GM10248 (cell line): ENCODE data around the gene TM2D1.

Experiments
- CTCF ChIA-PET: fragments of 300-600 bp; sonication (Branson Sonifier 250); formaldehyde crosslinking; extraction: SDS; loops from one replicate; lab custom pipeline; 2021; ENCODE audit warnings: antibody characterized with exemption; lab: Yijun Ruan, JAX
- POLR2A ChIA-PET: fragments of 350-650 bp; sonication (Branson Sonifier 250); formaldehyde crosslinking; extraction: SDS; loops from one replicate; lab custom pipeline; 2020; ENCODE audit warnings: antibody characterized with exemption; lab: Yijun Ruan, JAX
- DNase-seq: peaks from one replicate; pipeline ENCODE4 v3.0.0; 2012; ENCODE audit errors: extremely low spot score
- CTCF ChIP-seq: IDR thresholded peaks from 2 replicates; pipeline ENCODE4 v1.5.1; 2012; ENCODE audit warnings: mild to moderate bottlenecking, low read depth; ENCODE audit errors: extremely low read depth, missing control alignments, control extremely low read depth

Gene TM2D1

GRCh38 chr1:61635557-61635956 lies 89.4 kb downstream of the TM2D1 start:
- ChIA-PET CTCF (interaction anchor here (1.3 kb wide), 1 partner anchor 26 kb away, joined by 3 read pairs; no protein-coding TSS in a partner anchor), POLR2A (no interaction called here)
- DNase-seq, result no peak
- TF ChIP-seq CTCF, result no peak

- CTCF ChIA-PET, result interaction anchor here (0.7 to 1.5 kb wide), 6 partner anchors 9 to 43 kb away, joined by 3 to 6 read pairs (median 3); no protein-coding TSS in a partner anchor
- POLR2A ChIA-PET, result no interaction called here
- DNase-seq, result no peak
- TF ChIP-seq CTCF, result no peak
Measured at GRCh38 chr1:61631436-61631835, 93.5 kb downstream of the TM2D1 start.
